NCI-H446 (cell line): ENCODE data around the gene PNMA1.

Experiments used
- DNase-seq, 2 experiments: peaks; one replicate each; lab custom pipeline; 2025; lab: John Stamatoyannopoulos, UW

Gene PNMA1

GRCh38 chr14:73713803-73714655 is at the start of gene PNMA1:
PNMA1 (minus strand) TSS chr14:73714384; CDS start chr14:73713639, 745 bp downstream.
- DNase-seq = peak; percentile 42 to 87

GRCh38 chr14:73763396-73763795 is 49.2 kb upstream of the PNMA1 start:
- no peak for DNase-seq

- DNase-seq = no peak
These were observed 48.2 kb upstream of the PNMA1 start for GRCh38 chr14:73762375-73762822.

- DNase-seq = no peak
These were observed 47.6 kb upstream of the PNMA1 start for GRCh38 chr14:73761618-73762355.

- no peak for DNase-seq
These were observed 46.7 kb upstream of the PNMA1 start for GRCh38 chr14:73760598-73761586.

GRCh38 chr14:73759714-73760597 is 45.8 kb upstream of the PNMA1 start:
- peak; percentile 83 to 90 for DNase-seq

- DNase-seq = peak in 1 of 2 experiments; percentile 30
These were observed 45.1 kb upstream of the PNMA1 start for GRCh38 chr14:73759183-73759713.

- DNase-seq = no peak
These were observed 44.4 kb upstream of the PNMA1 start for GRCh38 chr14:73758392-73759182.

GRCh38 chr14:73757876-73758391 is 43.8 kb upstream of the PNMA1 start:
- no peak for DNase-seq

- DNase-seq = no peak
These were observed 43.2 kb upstream of the PNMA1 start for GRCh38 chr14:73757381-73757780.

GRCh38 chr14:73755434-73756014 is 41.3 kb upstream of the PNMA1 start:
- DNase-seq = no peak

- DNase-seq = no peak
These were observed 40.8 kb upstream of the PNMA1 start for GRCh38 chr14:73754911-73755360.

GRCh38 chr14:73753887-73754795 is 40.0 kb upstream of the PNMA1 start:
- no peak for DNase-seq

- no peak for DNase-seq
These were observed 39.1 kb upstream of the PNMA1 start for GRCh38 chr14:73753124-73753886.

GRCh38 chr14:73752297-73752992 is 38.3 kb upstream of the PNMA1 start:
- DNase-seq = peak in 1 of 2 experiments; percentile 67

GRCh38 chr14:73751157-73751691 is 37.0 kb upstream of the PNMA1 start:
- no peak for DNase-seq
